ENCODE data around the gene SIRPB1. TPM values are rescaled to one million over a fixed set of nuclear protein-coding genes. Genes with fewer than 3 reads are reported as not detected.

The SIRPB1 gene
- 1.0 TPM for polyA plus RNA-seq (2012; ENCODE audit: insufficient read depth, insufficient read length, low read depth)

- Histone ChIP-seq H3K4me3 (ENCODE audit: low read depth, low read length) (no peak within 1 kb of the TSS), H3K4me1 (no peaks in the 10 kb centered on the region)
- no peak for DNase-seq
These were observed at the start of gene SIRPB1 for GRCh38 chr20:1619861-1620444. Gene SIRPB1 (minus strand): TSS chr20:1620009. CDS start chr20:1619944, 65 bp downstream.

GRCh38 chr20:1669304-1669703 lies 49.5 kb upstream of the SIRPB1 start:
- TF ChIP-seq, protein P1, sequence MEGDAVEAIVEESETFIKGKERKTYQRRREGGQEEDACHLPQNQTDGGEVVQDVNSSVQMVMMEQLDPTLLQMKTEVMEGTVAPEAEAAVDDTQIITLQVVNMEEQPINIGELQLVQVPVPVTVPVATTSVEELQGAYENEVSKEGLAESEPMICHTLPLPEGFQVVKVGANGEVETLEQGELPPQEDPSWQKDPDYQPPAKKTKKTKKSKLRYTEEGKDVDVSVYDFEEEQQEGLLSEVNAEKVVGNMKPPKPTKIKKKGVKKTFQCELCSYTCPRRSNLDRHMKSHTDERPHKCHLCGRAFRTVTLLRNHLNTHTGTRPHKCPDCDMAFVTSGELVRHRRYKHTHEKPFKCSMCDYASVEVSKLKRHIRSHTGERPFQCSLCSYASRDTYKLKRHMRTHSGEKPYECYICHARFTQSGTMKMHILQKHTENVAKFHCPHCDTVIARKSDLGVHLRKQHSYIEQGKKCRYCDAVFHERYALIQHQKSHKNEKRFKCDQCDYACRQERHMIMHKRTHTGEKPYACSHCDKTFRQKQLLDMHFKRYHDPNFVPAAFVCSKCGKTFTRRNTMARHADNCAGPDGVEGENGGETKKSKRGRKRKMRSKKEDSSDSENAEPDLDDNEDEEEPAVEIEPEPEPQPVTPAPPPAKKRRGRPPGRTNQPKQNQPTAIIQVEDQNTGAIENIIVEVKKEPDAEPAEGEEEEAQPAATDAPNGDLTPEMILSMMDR (IDR thresholded peaks at IDR 0.05; ENCODE audit: low read depth, low read length), result no peak
- no peak overlapping the region for H3K4me3 ChIP-seq (ENCODE audit: low read depth, low read length)
- H3K36me3 ChIP-seq, result no peaks in the 10 kb centered on the region
- H3K9me3 ChIP-seq, result no peaks in the 10 kb centered on the region
- no peaks in the 10 kb centered on the region for H3K27me3 ChIP-seq
- no peaks in the 10 kb centered on the region for H3K4me1 ChIP-seq
- no peak for DNase-seq

More at GRCh38 chr20:1619861-1620444, at the start of gene SIRPB1:
- Histone ChIP-seq H3K27me3 (no peaks in the 10 kb centered on the region), H3K9me3 (no peaks in the 10 kb centered on the region), H3K36me3 (no peaks in the 10 kb centered on the region)
- TF ChIP-seq, protein P1 (IDR thresholded peaks at IDR 0.05; ENCODE audit: low read depth, low read length), result no peak

DNA sequence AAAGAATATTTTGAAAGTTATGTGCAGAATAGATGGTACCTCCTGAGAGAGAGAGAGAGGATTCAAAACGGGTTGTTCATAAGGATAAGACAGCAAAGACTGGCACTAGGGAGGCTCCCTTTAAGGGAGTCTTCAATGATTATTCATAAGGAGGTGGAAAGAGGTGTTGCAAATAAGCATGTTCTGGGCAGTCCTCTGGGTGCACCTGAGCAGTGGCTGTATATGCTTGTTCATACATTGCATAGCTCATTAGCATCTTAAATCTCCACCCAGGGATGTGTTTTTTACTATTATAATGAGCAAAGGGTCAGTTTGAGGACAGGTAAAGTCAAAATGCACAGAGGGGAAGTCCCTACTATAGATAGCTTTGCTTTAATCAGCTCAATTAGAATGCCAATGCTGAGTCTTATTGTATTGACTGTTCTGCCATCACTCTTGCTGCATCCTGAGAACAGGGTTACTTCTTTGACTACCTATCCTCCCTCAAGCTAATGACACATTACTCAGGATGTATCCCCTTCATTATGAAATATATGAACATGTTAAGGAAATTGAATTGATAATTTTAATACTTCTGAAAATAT lies 47.8 kb upstream of the SIRPB1 start:
- Histone ChIP-seq H3K27me3 (no peaks in the 10 kb centered on the region), H3K4me1 (no peaks in the 10 kb centered on the region), H3K9me3 (no peaks in the 10 kb centered on the region), H3K36me3 (no peaks in the 10 kb centered on the region), H3K4me3 (ENCODE audit: low read depth, low read length) (no peak overlapping the region)
- TF ChIP-seq, protein P1 (IDR thresholded peaks at IDR 0.05; ENCODE audit: low read depth, low read length), result no peak
- no peak for DNase-seq

DNA sequence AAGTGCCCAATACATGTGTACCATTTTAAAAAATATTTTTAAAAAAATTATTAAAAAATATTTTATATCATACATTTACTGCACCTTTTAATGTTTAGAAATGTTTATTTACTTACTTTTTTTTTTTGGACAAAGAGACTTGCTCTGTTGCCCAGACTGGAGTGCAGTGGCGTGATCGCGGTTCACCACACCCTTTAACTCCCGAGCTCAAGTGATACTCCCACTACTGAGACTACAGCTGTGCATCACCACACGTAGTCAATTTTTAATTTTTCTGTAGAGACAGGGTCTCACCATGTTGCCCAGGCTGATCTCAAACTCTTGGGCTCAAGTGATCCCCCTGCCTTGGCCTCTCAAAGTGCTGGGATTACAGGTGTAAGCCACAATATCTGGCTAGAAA lies 47.0 kb upstream of the SIRPB1 start:
- H3K4me1 ChIP-seq, result no peaks in the 10 kb centered on the region
- H3K9me3 ChIP-seq, result no peaks in the 10 kb centered on the region
- no peak for DNase-seq
- TF ChIP-seq, protein P1 (IDR thresholded peaks at IDR 0.05; ENCODE audit: low read depth, low read length), result no peak
- H3K4me3 ChIP-seq (ENCODE audit: low read depth, low read length), result no peak overlapping the region
- H3K27me3 ChIP-seq, result no peaks in the 10 kb centered on the region
- no peaks in the 10 kb centered on the region for H3K36me3 ChIP-seq

GRCh38 chr20:1665345-1665744 lies 45.5 kb upstream of the SIRPB1 start:
- H3K9me3 ChIP-seq, result no peaks in the 10 kb centered on the region
- H3K4me1 ChIP-seq, result no peaks in the 10 kb centered on the region
- no peaks in the 10 kb centered on the region for H3K36me3 ChIP-seq
- DNase-seq, result no peak
- no peak overlapping the region for H3K4me3 ChIP-seq (ENCODE audit: low read depth, low read length)
- H3K27me3 ChIP-seq, result no peaks in the 10 kb centered on the region
- TF ChIP-seq, protein P1 (IDR thresholded peaks at IDR 0.05; ENCODE audit: low read depth, low read length), result no peak

- H3K4me3 ChIP-seq (ENCODE audit: low read depth, low read length), result no peak overlapping the region
- DNase-seq, result no peak
- H3K4me1 ChIP-seq, result no peaks in the 10 kb centered on the region
- TF ChIP-seq, protein P1 (IDR thresholded peaks at IDR 0.05; ENCODE audit: low read depth, low read length), result no peak
- no peaks in the 10 kb centered on the region for H3K9me3 ChIP-seq
- no peaks in the 10 kb centered on the region for H3K36me3 ChIP-seq
- H3K27me3 ChIP-seq, result no peaks in the 10 kb centered on the region
These were observed 45.1 kb upstream of the SIRPB1 start for GRCh38 chr20:1664911-1665310.
